ENCODE results near the gene CDH24.

The CDH24 gene

GRCh38 chr14:23033251-23033727 is 24.0 kb downstream of the CDH24 start:
- DNase-seq (ENCODE audit: low read depth), result no peak
- TF ChIP-seq CTCF (IDR thresholded peaks at IDR 0.05; ENCODE audit: low read depth, low read length, missing control alignments), result no peak
- peak overlapping the region; percentile 77; the same call in 1 of the 2 replicates for H3K4me3 ChIP-seq (ENCODE audit: low read depth, low read length)

DNA sequence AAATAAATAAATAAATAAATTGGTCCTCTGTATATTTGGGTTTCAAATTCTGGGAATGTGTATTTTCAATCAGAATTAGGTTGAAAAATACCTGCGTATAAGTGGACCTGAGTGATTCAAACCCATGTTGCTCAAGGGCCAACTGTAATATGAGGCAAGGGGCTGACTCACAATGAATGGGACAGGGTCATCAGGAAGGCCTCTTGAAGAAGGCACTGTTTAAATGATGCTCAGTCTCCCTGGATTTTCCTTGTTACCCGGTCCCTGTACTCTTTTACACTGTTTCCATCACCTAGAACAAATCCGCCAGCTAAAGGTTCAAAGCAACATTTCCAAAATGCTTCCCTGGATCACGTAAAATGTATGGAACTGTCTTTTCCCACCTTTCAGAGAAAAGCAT is 26.4 kb downstream of the CDH24 start:
- no peak for TF ChIP-seq CTCF (IDR thresholded peaks at IDR 0.05; ENCODE audit: low read depth, low read length, missing control alignments)
- H3K4me3 ChIP-seq (ENCODE audit: low read depth, low read length), result no peak overlapping the region
- no peak for DNase-seq (ENCODE audit: low read depth)

GRCh38 chr14:23028799-23029198 is 28.5 kb downstream of the CDH24 start:
- DNase-seq (ENCODE audit: low read depth), result no peak
- TF ChIP-seq CTCF (IDR thresholded peaks at IDR 0.05; ENCODE audit: low read depth, low read length, missing control alignments), result no peak
- H3K4me3 ChIP-seq (ENCODE audit: low read depth, low read length), result no peak overlapping the region

DNA sequence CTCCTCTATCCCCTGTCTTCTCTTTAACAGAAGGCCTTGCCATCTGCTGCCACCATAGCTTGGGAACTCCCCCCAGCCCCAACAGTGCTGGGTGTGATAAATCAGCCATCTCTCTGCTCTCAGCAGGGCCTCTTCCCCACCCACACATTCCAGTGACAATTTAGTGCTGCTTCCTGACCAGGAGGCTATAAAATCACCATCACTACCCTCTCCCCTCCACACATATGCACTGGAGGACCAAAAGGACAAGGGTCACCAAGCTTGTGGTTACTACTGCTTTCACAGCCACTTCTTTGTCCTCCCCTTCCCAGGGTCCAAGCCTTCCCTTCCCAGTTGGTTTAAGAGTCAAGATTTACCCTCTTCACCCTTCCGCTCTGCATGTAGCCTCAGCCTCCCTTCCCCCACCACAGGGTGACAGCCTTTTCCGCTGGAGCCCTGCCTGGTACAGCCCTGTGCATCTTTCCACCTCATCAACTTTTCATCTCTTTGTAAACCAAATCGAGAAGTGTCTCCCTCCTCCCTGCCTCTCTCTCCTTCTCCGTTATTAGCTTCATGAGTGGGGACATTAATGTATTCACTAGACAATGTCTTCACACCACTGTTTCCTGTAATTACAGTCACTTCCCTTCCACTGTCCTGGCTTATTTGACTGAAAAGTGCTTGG is 32.0 kb downstream of the CDH24 start:
- TF ChIP-seq CTCF (IDR thresholded peaks at IDR 0.05; ENCODE audit: low read depth, low read length, missing control alignments), result no peak
- H3K4me3 ChIP-seq (ENCODE audit: low read depth, low read length), result no peak overlapping the region
- DNase-seq (ENCODE audit: low read depth), result no peak

- no peak for TF ChIP-seq CTCF (IDR thresholded peaks at IDR 0.05; ENCODE audit: low read depth, low read length, missing control alignments)
- DNase-seq (ENCODE audit: low read depth), result no peak
- H3K4me3 ChIP-seq (ENCODE audit: low read depth, low read length), result no peak overlapping the region
Measured at GRCh38 chr14:23024612-23025075, 32.7 kb downstream of the CDH24 start.

DNA sequence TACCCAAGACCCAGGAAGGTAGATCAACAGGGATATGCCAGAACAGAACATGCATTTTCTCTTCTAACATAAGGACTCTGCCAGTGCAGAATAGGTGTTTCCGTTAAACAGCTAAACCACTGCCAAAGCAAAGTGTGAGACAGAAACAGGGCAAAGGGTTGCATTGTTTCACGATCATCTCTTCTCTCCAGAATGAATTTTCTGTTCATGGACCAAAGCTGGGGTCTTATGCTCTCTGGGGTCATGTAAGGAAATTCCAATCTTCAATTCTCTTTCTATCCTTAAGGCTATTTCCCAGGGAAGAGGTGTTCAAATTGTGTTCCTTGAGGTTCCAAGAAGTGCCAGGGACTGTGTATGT is 33.5 kb downstream of the CDH24 start:
- no peak for DNase-seq (ENCODE audit: low read depth)
- TF ChIP-seq CTCF (IDR thresholded peaks at IDR 0.05; ENCODE audit: low read depth, low read length, missing control alignments), result no peak
- H3K4me3 ChIP-seq (ENCODE audit: low read depth, low read length), result no peak overlapping the region
